Activated CD4-positive, alpha-beta T cell treated with anti-CD3 and anti-CD28 coated beads, Interleukin-2, amount 50 U/mL, for 48 hours (primary cell): ENCODE data around the gene TRIM47.

Experiments used
- DNase-seq, 2 experiments: peaks; one replicate each; pipeline ENCODE4 v3.0.0-alpha.2; 2020

TRIM47 gene, protein sequence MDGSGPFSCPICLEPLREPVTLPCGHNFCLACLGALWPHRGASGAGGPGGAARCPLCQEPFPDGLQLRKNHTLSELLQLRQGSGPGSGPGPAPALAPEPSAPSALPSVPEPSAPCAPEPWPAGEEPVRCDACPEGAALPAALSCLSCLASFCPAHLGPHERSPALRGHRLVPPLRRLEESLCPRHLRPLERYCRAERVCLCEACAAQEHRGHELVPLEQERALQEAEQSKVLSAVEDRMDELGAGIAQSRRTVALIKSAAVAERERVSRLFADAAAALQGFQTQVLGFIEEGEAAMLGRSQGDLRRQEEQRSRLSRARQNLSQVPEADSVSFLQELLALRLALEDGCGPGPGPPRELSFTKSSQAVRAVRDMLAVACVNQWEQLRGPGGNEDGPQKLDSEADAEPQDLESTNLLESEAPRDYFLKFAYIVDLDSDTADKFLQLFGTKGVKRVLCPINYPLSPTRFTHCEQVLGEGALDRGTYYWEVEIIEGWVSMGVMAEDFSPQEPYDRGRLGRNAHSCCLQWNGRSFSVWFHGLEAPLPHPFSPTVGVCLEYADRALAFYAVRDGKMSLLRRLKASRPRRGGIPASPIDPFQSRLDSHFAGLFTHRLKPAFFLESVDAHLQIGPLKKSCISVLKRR

DNA sequence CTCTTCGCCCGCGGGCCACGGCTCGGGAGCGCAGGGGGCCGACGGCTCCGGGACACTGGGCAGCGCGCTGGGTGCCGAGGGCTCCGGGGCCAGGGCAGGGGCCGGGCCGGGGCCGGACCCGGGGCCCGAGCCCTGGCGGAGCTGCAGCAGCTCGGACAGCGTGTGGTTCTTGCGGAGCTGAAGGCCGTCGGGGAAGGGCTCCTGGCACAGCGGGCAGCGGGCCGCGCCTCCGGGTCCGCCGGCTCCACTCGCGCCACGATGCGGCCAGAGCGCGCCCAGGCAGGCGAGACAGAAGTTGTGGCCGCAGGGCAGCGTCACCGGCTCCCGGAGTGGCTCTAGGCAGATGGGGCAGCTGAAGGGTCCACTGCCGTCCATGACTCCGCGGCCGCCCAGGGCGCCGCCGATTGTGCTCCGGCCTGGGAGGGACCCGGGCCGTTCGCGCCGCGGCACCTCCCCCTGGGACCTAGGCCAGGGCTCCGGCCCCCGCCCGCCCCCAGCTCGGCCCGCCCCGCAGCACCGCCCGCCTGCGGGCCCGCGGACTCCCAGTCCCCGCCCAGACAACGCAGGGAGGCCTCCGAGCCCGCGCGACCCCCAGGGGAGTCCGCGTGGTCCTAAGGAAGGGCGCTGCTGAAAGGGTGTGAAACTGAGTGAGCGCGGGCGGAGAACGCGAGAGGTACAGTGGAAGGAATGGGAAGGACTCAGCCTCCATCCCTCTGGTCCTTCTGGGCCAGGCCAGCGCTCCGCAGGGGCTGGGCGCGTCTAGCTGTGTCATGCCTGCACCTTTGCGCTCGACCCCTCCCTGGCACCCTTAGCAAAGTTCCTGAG is at the start of gene TRIM47:
TSS of gene TRIM47 (minus strand) at position 408 of the 825 bp plus-strand sequence. CDS start at position 375, 33 bp downstream.
- DNase-seq: peak in 1 of 2 experiments; percentile 37

DNA sequence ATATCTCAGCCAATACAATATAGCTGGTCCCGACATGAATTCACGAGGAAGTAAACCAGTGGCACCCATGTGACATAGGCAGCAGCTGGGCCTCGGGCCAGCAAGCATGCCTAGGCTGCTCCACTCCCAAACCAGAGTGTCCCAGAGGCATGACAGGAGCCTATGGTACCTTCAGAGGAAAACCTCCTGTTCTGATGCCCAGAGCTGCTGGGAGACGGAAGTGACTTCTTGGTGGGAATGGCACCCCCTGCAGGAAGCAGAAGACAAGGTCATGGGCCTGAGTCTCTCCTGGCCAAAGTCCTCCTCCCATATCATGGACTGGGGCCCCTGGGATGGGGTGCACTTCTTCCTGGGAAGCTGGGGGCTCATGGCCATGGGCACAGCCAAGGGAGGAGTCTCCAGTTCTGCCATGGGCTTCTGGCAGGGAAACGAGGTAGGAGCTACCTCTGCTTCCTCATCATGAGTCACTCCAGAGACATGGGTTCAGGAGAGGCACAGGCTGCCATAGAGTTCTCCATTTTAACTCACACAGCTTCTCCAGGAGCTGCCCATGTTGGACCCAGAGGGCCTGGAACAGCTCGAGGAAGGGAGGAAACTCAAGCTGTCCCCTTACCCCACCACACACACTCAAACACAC is 49.0 kb upstream of the TRIM47 start:
- DNase-seq: no peak

DNA sequence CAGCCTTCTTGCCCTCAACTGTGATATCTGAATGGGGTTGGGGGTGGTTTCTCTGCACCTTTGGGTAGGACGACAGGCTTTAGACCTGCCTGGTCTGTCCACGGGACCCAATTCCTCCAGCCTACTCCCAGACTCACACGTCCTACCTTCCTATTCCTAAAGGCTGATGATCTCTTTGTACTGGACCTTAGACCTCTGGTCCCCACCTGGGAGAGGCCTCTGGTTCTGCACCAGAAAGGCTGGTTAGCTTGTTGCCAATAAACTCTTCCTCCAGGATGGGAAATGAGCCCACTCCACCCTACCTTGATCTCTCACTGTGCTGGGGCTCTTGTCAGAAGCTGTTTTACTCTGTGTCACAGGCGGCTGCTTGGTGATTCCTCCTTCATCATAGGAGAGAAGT is 48.1 kb upstream of the TRIM47 start:
- DNase-seq: no peak

DNA sequence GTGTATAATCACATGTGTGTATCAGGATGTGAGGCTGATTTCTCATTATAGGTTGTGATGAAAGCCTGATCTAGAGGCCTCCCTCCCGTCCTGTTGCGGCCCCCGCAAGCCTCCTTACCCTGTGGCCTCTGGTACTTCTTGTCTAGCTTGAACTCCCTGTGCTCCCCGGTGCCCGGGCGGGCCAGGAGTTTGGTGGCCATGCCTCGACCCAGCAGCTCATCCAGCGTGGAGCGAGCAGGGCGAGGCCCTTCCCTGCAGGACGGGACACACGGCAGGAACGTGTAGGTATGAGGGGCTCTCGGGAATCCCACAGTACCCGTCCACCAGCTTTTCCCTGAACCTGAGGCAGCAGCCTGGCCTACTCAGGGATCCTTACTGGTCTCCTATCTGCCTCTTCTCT is 47.5 kb upstream of the TRIM47 start:
- no peak for DNase-seq

DNA sequence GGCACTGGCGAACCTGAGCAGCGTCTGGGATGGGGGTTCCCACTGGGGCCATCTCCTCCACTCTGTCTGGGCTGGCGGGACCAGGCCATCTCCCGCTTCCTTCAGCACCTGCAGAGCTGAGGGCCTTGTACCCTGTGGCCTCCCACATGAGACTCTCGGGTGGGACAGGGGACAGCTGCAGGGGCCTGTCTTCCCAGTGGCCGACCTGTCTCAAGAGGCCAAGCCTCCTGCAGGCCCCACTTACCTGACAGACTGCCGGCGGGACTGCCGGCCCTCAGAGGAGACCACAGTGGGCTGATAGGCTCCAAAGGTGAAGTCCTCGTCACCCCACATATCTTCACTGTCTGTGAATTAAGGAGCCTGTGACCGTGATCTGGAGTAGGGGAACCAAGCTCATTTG is 46.7 kb upstream of the TRIM47 start:
- DNase-seq: no peak

DNA sequence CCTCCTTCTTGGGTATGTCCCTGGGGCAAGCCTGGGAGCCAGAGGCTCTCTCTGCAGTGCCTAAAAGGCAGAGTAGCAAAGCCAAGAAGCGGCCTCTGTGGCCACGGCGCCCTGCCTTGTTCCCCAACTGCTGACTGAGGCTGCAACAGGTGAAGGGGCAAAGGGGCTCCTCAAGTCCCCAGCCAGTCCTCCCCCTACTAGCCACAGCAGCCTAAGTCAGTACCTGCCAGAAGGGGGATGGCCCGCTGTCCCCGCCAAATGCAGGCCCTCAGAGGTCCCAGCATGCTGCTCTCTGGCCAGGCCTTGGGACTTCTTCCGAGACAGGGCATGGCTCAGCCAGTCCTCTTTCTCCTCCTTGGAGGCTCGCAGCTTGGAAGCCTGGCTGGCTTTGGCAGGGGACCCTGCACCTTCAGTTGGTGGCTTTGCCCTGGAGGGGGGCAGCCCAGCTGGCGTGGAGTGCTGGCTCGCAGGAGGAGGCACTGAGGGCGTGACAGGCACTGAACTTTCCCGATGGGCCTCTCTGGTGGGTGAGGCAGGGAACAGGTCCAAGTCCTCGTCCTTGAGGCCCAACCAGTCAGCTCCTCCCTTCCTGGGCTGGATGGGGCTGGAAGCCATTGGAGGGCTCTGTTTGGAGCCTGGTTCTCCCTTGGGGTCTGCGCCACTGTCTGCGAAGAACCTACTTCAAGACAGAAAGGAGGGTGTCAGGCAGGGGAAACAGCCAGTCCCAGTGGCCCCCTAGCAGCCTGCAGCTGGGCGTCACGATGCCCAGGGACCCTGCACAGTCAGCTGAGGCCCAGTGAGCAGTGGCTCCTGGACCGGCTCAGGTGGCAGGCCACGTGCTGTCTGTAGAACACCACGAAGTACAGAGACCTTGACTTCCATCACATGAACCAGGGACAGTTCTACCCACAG is 44.8 kb upstream of the TRIM47 start:
- no peak for DNase-seq

DNA sequence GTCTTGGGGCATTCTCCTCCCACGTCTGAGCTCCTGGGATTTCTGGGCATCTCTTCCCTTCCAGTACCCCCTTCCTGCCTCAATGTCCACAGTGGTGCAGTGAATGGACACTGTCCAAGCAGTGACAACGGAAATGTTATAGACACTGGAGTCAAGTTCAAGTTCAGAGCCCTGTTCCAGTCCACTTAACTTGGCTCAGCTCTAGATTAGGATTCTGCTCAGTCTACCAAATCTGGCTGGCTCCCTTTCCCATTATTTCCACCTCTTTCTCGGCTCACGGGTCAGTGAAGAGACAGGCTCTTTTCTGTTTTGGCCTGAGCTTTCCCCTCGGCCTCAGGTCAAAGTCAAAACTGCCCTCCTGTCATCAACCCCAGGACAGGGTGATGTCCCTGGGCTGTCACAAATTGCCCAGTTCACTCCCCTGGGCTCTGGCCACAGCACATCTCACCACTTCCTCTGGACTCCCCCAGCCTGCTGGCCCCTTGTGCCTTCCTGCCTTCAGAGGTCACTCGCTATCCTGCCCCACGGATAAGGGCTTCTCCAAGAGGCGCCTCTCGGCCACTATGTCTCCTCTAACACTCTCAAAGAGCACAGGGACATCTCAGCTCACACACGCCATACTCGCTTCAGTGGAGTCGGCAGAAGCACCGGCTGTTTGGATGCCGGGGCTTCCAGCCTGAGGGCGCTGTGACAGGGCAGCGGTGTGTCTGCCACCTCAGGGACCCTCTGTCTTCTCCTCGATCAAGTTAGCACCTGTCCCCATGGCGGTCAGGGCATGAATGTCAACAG is 44.0 kb upstream of the TRIM47 start:
- DNase-seq: no peak

DNA sequence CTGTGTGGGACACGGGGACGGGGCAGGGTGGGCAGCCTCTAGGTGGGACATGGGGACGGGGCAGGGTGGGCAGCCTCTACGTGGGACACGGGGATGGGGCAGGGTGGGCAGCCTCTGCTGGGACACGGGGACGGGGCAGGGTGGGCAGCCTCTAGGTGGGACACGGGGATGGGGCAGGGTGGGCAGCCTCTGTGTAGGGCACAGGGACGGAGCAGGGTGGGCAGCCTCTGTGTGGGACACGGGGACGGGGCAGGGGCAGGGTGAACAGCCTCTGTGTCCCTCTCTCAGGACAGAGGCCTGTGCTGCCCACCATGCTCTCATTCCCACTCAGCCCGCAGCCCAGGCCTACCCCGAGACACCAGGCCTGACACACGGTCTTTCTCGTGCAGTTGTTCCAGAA is 43.2 kb upstream of the TRIM47 start:
- no peak for DNase-seq

DNA sequence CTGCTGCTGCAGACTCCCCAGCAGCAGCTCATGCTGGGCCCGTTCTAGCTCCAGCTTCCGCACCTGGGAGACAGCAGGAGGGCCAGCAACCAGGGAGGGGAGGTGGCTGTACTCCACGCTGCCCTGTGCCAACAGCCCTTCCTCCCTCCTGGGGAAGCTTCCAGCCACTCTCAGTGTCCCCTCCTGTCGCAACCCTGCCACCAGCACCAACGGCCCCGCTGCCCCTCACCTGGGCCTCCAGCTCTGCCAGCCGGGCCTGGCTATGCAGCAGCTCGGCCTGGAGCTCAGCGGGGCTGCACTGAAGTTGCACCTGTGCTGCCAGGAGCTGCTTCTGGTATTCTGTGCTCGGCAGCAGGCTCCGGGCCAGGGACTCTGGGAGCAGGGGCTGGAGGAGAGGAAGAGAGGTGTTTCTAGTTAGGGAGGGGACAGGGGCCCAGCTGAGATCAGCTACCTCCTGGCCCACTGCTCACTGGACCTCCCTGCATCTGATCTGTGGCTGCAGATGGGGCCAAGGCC is 41.7 kb upstream of the TRIM47 start:
- DNase-seq: no peak

DNA sequence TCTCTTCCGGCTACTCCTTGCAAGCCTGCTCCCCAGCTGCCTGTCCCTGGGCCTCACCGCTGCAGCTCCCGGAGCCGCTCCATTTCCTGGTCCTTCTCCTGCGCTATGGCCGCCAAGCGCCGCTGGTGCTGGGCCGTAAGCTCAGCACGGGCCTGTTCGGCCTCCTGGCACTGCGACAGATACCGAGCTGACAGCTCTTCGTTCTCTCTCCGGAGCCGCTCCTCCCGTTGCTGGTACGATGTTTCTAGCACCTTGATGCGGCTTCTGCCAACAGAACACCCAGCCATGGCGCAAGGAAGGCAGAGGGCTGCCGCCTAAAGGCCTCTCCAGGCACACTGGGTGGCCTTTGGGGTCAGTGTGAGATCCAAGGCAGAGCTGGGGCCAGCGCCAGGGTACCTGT is 41.2 kb upstream of the TRIM47 start:
- DNase-seq: no peak

DNA sequence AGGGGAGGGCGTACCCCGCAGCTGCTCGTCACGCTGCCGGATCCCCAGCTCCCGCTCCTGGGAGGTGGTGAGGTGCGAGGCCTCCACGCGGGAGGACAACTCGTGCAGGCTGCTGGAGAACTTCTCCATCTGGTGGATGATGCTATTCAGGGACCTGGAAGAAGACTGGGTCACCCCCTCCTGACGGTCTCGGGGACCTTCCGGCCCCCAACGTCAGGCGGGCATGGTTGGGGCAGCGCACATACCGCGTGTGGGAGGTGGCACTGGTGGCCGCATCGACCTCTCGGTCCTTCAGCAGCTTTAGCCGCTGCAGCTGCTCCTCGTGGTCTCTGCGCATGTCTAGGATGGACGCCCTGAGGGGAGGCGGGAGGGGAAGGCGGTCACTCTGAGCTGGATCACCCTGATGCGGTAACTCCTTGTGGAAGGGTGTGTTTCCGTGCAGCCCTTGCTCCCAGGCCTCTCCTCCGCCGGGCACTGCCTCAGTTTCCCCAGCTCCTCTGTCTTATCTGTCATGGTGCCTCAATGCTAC is 39.6 kb upstream of the TRIM47 start:
- DNase-seq: no peak

DNA sequence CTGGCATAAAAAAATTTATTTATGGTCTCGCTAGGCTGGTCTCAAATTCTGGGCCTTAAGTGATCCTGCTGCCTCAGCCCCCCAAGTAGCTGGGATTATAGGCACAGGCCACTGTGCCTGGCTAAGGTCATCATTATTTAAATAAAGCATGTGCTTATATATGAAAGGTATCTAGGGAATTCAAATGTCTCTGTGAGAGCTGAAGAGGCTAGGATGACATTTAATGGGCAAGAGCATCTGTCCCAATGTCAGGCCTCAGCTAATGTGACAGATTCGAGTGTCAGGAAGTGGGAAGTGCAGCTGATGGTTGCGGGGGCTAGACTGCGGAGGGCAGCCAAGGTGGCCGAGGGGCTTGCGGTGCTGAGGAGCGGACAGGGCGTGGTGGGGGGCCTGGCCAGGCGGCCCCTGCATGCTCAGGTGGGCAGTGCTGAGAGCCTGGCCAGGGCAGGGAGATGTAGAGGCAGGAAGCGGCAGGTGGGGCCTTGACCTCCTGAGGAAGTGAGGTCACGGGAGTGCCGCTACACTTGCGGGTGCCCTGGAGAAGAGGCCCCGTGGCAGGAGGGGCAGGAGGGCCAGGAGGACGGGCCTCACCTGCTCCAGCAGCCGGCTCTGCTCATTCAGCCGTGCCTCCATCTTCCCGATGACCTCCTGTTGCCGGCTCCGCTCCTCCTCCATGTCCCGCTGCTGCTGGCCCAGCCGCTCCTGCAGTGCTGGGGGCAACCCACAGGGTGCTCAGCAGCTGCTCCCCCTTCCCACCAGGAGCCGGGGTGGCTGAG is 38.9 kb upstream of the TRIM47 start:
- DNase-seq: no peak

DNA sequence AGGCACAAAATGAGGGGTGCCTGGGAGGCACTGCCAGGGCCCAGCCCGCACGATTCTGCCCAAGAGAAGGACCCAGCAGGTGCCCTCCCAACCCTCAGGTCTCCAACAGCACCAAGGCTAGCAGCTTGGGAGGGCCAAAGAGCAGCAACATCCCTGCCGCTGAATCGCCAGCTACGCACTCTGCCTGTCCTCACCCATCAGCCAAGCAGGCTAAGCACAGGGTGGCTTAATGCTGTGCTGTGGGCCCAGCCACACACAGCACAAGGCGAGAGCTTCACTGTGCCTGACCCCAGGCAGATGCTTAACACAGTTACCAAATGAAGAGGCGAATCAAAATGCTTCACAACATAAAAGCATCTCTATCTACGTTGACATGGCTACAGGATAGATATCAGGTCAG is 36.9 kb upstream of the TRIM47 start:
- no peak for DNase-seq

DNA sequence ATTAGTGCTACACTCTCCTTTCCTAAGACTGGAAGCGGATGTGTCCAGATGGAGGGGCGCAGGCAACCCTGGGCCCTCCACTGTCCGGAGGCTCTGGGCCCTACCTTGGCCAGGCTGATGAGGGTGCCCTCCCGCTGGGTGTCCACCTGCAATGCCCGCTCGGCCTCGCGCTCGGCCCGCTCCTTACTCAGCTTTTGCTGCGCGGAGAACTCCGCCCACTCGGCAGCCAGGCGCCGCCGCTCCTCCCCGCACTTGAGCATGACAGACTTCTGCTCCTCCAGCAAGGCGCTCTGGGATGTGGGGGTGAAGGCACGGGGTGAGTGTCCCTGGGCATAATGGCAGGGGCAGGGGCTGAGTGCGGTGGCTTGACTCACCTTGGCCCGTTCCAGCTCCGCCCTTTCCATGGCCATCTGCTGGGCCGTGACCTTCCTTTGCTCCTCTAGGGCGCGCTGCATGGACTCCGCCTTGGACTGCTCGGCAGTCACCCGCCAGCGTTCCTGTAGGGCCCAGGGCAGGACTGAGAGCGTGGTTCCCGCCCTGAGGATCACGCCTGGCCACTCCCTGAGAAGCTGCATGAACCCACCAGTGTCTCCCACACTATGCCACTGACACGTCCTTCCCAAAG is 36.4 kb upstream of the TRIM47 start:
- no peak for DNase-seq

DNA sequence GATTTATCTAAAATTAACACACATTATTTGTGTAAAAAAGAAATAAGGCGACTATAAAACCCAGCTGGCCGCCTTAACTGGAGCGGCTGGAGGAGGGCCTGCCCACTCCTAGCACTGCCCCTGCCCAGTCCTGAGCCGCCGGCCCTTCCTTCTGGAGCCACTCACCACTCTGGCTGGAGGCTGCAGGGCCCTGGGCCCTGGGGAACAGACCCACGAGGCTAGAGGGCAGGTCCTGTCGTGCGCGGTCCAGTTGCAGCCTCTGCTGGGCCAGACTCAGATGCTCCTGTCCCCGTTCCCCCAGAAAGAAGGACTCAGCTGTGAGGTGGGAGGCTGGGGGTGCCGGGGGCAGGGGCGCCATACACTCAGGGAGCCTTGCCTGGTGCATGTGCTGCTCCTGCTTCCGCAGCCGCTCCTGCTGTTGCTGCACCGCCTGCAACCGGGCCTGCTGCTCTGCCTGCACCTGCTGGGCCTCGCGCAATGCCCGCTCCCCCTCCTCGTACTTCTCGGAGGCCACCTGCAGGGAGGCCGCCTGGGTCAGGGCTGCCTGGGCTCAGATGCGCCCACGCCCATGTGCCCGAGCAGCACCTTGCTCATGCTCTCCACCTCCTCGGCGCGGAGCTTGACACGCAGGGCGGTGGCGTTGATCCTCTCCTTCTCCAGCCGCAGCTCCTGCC is 35.3 kb upstream of the TRIM47 start:
- no peak for DNase-seq

DNA sequence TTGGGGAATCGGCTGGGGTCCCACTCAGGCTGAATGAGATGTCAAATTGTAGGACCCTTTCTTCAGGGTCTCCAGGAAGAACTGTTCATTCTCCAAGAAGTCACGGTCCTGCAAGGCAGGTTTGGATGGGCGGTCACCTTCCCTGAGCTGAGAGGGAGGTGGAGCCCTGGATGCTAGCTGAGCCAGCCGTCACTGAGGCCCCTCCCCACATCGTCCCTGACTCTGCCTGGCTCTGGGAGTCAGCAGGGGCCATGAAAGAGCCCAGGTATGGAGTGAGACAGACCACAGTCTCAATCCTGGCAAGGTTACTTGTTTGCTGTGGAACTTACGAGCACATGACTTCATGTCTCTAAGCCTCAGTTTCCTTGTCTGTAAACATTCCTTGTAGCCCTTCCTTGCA is 32.3 kb upstream of the TRIM47 start:
- no peak for DNase-seq

DNA sequence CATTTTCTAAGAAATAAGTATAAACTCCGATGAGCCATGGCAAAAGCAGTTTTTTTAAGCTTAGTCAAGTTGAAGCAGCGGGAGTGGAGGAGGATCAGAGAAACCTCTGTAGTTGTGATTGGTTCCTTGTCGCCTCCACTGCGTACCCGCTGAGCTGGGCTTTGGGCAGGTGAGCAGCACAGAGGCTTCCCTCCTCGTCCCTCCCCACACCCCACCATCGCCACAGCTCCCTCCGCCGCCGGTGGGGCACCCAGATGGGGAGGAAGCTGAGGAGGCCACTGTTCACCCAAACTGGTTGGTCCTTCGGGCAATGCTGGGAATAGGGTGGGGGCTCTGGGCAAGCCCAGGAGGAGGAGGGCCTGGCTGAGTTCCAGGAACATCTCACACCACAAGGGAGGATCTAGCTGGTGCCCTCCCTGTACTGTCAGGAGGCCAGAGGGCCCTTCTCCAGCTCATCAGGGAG is 31.5 kb upstream of the TRIM47 start:
- DNase-seq: no peak

DNA sequence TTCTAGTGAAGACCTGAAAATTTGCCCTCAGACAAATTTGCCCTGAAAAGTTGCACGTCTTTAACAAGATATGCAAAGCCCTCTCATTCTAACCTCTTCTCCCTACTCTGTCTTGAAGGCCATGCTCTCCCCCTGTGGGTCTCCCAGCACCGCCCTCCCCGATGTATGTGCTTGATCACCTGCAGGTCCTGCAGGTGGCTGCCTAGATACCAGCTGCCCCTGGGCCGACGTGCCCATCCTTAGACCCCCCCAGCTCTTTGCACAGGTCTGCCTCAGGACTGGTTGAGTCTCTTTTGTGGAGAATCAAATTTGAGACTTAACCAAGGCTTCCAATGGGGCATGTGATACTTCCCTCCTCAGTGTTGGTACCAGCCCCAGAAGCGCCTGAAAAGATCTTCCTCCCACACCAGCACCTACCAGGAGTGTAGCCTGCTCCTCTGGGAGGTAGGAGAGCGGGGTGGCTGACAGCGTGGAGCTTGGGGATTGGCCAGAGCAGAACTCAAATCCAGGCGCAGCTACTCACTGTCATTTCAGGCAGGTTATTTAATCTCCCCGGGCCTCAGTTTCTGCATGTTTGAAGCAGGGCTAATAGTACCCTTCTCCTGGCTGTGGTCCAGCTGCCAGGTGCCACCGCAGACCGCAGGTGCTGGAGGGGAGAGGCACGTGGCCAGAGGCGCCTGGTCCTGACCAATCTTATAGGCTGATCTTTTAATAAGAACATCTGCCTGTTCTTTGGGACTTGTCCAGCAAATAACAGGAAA is 30.9 kb upstream of the TRIM47 start:
- no peak for DNase-seq
